IMR-90 (cell line): Measurements from ENCODE around the gene PYCR2. TPM values are rescaled to one million over a fixed set of nuclear protein-coding genes. Genes with fewer than 3 reads are reported as not detected.

ENCODE experiments used
- ATAC-seq: fragments of 200-7000 bp; cut with Tn5 transposase; 2 replicates; pipeline ENCODE4 v1.9.1; 2020; ENCODE audit warnings: low read depth, mild to moderate bottlenecking, moderate library complexity
- BruUV-seq: library from RNA; stranded (reverse); fragments of 400-500 nt; replicated peaks from 2 replicates; lab custom pipeline; 2021; lab: Mats Ljungman, UMichigan
- CTCF ChIA-PET: fragments of 300-600 bp; formaldehyde crosslinking; extraction: SDS; loops from one replicate; lab custom pipeline; 2021; ENCODE audit warnings: antibody characterized with exemption; lab: Yijun Ruan, JAX
- POLR2A ChIA-PET: fragments of 300-600 bp; sonication (Branson Sonifier 250); formaldehyde crosslinking; loops from one replicate; lab custom pipeline; 2022; ENCODE audit warnings: antibody characterized with exemption; ENCODE audit not compliant: unreplicated experiment; lab: Charles Lee
- DNase-seq: peaks from one replicate; pipeline ENCODE4 v3.0.0; 2013
- H2AFZ ChIP-seq: replicated peaks from 2 replicates; pipeline ENCODE3; 2013; ENCODE audit warnings: low read length, mild to moderate bottlenecking; ENCODE audit not compliant: poor library complexity
- H2AK5ac ChIP-seq: 2 replicates; pipeline ENCODE4 v1.6.1; 2013; ENCODE audit warnings: low read depth, low read length, inconsistent platforms
- H2AK9ac ChIP-seq: replicated peaks from 2 replicates; pipeline ENCODE3; 2013; ENCODE audit warnings: mild to moderate bottlenecking, low read depth, low read length, moderate library complexity; ENCODE audit not compliant: poor library complexity
- H2BK120ac ChIP-seq: 2 replicates; pipeline ENCODE4 v1.6.1; 2013; ENCODE audit warnings: low read depth, low read length, inconsistent platforms
- H2BK15ac ChIP-seq: 3 replicates; pipeline ENCODE4 v1.6.1; 2013; ENCODE audit warnings: low read depth, low read length, inconsistent platforms
- H2BK20ac ChIP-seq: 2 replicates; pipeline ENCODE4 v1.6.1; 2013; ENCODE audit warnings: low read depth, mild to moderate bottlenecking, inconsistent platforms, low read length, moderate library complexity
- H2BK5ac ChIP-seq: 2 replicates; pipeline ENCODE4 v1.6.1; 2013; ENCODE audit warnings: mild to moderate bottlenecking, low read depth, low read length, inconsistent platforms; ENCODE audit not compliant: poor library complexity, severe bottlenecking
- H3K14ac ChIP-seq: replicated peaks from 2 replicates; pipeline ENCODE4 v1.6.1; 2013; ENCODE audit warnings: low read depth, low read length, inconsistent platforms
- H3K18ac ChIP-seq: 2 replicates; pipeline ENCODE4 v1.6.1; 2013; ENCODE audit warnings: low read depth, low read length, control low read depth
- H3K23ac ChIP-seq: 2 replicates; pipeline ENCODE4 v1.6.1; 2013; ENCODE audit warnings: low read depth, low read length, inconsistent platforms
- H3K27ac ChIP-seq: 2 replicates; pipeline ENCODE4 v1.5.1; 2013; ENCODE audit warnings: mild to moderate bottlenecking, control low read depth, low read length; ENCODE audit not compliant: insufficient read depth
- H3K27me3 ChIP-seq: 2 replicates; pipeline ENCODE4 v1.6.1; 2013; ENCODE audit warnings: low read length; ENCODE audit not compliant: control insufficient read depth, insufficient read depth
- H3K36me3 ChIP-seq: 2 replicates; pipeline ENCODE4 v1.6.1; 2013; ENCODE audit warnings: low read length, mixed read lengths; ENCODE audit not compliant: control insufficient read depth, insufficient read depth
- H3K4ac ChIP-seq: 2 replicates; pipeline ENCODE4 v1.6.1; 2013; ENCODE audit warnings: low read depth, low read length, inconsistent platforms
- H3K4me1 ChIP-seq: 2 replicates; pipeline ENCODE4 v1.6.1; 2013; ENCODE audit warnings: low read length, mixed read lengths; ENCODE audit not compliant: control insufficient read depth, insufficient read depth
- H3K4me2 ChIP-seq: 2 replicates; pipeline ENCODE4 v1.6.1; 2013; ENCODE audit warnings: low read depth, mild to moderate bottlenecking, control low read depth, low read length, moderate library complexity
- H3K4me3 ChIP-seq: 2 replicates; pipeline ENCODE4 v1.5.1; 2013; ENCODE audit warnings: low read depth, mild to moderate bottlenecking, control low read depth, low read length, moderate library complexity; ENCODE audit not compliant: insufficient read depth
- H3K56ac ChIP-seq: 2 replicates; pipeline ENCODE4 v1.6.1; 2013; ENCODE audit warnings: low read length, inconsistent platforms; ENCODE audit not compliant: insufficient read depth; ENCODE audit errors: extremely low read depth
- H3K79me1 ChIP-seq, 2 experiments: 2 replicates each; pipeline ENCODE4 v1.6.1; 2013; ENCODE audit warnings: low read length in 2 of 2, inconsistent platforms in 1 of 2, low read depth in 1 of 2
- H3K9ac ChIP-seq: 2 replicates; pipeline ENCODE4 v1.6.1; 2013; ENCODE audit warnings: low read depth, low read length, control low read depth
- H3K9me1 ChIP-seq: 2 replicates; pipeline ENCODE4 v1.6.1; 2013; ENCODE audit warnings: low read length, inconsistent platforms; ENCODE audit not compliant: insufficient read depth
- H3K9me3 ChIP-seq: 2 replicates; pipeline ENCODE4 v1.6.1; 2013; ENCODE audit warnings: low read length; ENCODE audit not compliant: control insufficient read depth, insufficient read depth
- H4K20me1 ChIP-seq: 2 replicates; pipeline ENCODE4 v1.6.1; 2013; ENCODE audit warnings: low read length, inconsistent platforms; ENCODE audit not compliant: insufficient read depth
- H4K5ac ChIP-seq: 2 replicates; pipeline ENCODE4 v1.6.1; 2013; ENCODE audit warnings: mild to moderate bottlenecking, low read depth, low read length, control low read depth
- H4K8ac ChIP-seq, 2 experiments: 2 replicates each; pipeline ENCODE4 v1.6.1; 2013; ENCODE audit warnings: low read depth in 2 of 2, low read length in 2 of 2, control low read depth in 1 of 2, inconsistent platforms in 1 of 2
- H4K91ac ChIP-seq: 2 replicates; pipeline ENCODE4 v1.6.1; 2013; ENCODE audit warnings: low read depth, low read length, inconsistent platforms; ENCODE audit not compliant: insufficient read depth
- CEBPB ChIP-seq: IDR thresholded peaks from 2 replicates; pipeline ENCODE4 v1.6.1; 2012; ENCODE audit warnings: low read depth, low read length, improper control_type of control experiment
- CHD1 ChIP-seq: IDR thresholded peaks from 2 replicates; pipeline ENCODE4 v1.6.1; 2012; ENCODE audit warnings: low read depth, low read length, improper control_type of control experiment
- FOS ChIP-seq: fragments of 150-350 bp; IDR thresholded peaks from 2 replicates; pipeline ENCODE4 v1.6.1; 2016; ENCODE audit warnings: low read depth, low read length
- MAFK ChIP-seq: IDR thresholded peaks from 2 replicates; pipeline ENCODE4 v1.6.1; 2012; ENCODE audit warnings: low read depth, low read length, improper control_type of control experiment
- MAZ ChIP-seq: IDR thresholded peaks from 2 replicates; pipeline ENCODE4 v1.6.1; 2012; ENCODE audit warnings: low read depth, mild to moderate bottlenecking, low read length, improper control_type of control experiment, moderate library complexity, borderline replicate concordance
- MXI1 ChIP-seq: IDR thresholded peaks from 2 replicates; pipeline ENCODE4 v1.6.1; 2012; ENCODE audit warnings: low read depth, mild to moderate bottlenecking, low read length, moderate library complexity, borderline replicate concordance
- NFE2L2 ChIP-seq: fragments of 150-350 bp; IDR thresholded peaks from 2 replicates; pipeline ENCODE4 v1.6.1; 2016; ENCODE audit warnings: low read depth, mild to moderate bottlenecking, low read length
- POLR2A ChIP-seq: IDR thresholded peaks from 2 replicates; pipeline ENCODE4 v1.6.1; 2012; ENCODE audit warnings: mild to moderate bottlenecking, low read depth, low read length
- RAD21 ChIP-seq: IDR thresholded peaks from 2 replicates; pipeline ENCODE4 v1.6.1; 2012; ENCODE audit warnings: low read length, improper control_type of control experiment
- RCOR1 ChIP-seq: IDR thresholded peaks from 2 replicates; pipeline ENCODE4 v1.6.1; 2012; ENCODE audit warnings: mild to moderate bottlenecking, low read length, improper control_type of control experiment; ENCODE audit not compliant: insufficient replicate concordance
- SMC3 ChIP-seq: fragments of 150-350 bp; IDR thresholded peaks from 2 replicates; pipeline ENCODE4 v1.6.1; 2016; ENCODE audit warnings: low read depth, mild to moderate bottlenecking, antibody characterized with exemption, low read length, moderate library complexity
- WGBS, 2 experiments: methylation state at CpG; one replicate each; pipeline versions ENCODE4 v1.1.5 to v1.1.7; 2013; ENCODE audit warnings: missing lambda C conversion rate in 2 of 2; ENCODE audit not compliant: insufficient read length in 1 of 2; ENCODE audit errors: extremely low coverage in 2 of 2; 5-methylcytosine and 5-hydroxymethylcytosine counted together
- dilution Hi-C: fragments of 300-500 bp; cut with HindIII; formaldehyde crosslinking; loops from one replicate; pipeline ENCODE4 v1.14.3; 2018; ENCODE audit warnings: low sequenced_read_pairs; ENCODE audit not compliant: unreplicated experiment
- in situ Hi-C: fragments of 300-500 bp; cut with MboI; formaldehyde crosslinking; loops from 3 replicates; pipeline ENCODE4 v1.14.3; 2019; ENCODE audit warnings: low sequenced_read_pairs, inconsistent platforms, mixed read lengths
- intact Hi-C: fragments of 100-400 bp; cut with micrococcal nuclease; formaldehyde crosslinking; loops from 2 replicates; pipeline ENCODE4 v1.10.0; 2022
- polyA plus RNA-seq, 3 experiments: library from polyadenylated mRNA; depleted of rRNA; stranded (reverse); fragments of >200 nt; gene quantifications; 2 replicates each; pipeline ENCODE4 v1.2.3, GENCODE V29; 2012; ENCODE audit warnings: low replicate concordance in 1 of 3
- total RNA-seq: library from RNA; depleted of rRNA; stranded (reverse); fragments of >200 nt; gene quantifications from 2 replicates; pipeline ENCODE4 v1.2.3, GENCODE V29; 2012
- TF ChIP-seq, protein P1 (sequence below): fragments of 150-350 bp; IDR thresholded peaks from 2 replicates; pipeline ENCODE4 v1.6.1; 2017; ENCODE audit warnings: mild to moderate bottlenecking, antibody characterized with exemption, low read length, low read depth
- TF ChIP-seq, protein P2 (sequence below): fragments of 150-350 bp; IDR thresholded peaks from 2 replicates; pipeline ENCODE4 v1.6.1; 2016; ENCODE audit warnings: low read depth, mild to moderate bottlenecking, low read length, moderate library complexity, borderline replicate concordance

Gene PYCR2
- total and polyA plus RNA-seq, 2 of the 4 experiments (the other 2 are of a cell fraction) = 34.4 to 68.1 TPM

DNA sequence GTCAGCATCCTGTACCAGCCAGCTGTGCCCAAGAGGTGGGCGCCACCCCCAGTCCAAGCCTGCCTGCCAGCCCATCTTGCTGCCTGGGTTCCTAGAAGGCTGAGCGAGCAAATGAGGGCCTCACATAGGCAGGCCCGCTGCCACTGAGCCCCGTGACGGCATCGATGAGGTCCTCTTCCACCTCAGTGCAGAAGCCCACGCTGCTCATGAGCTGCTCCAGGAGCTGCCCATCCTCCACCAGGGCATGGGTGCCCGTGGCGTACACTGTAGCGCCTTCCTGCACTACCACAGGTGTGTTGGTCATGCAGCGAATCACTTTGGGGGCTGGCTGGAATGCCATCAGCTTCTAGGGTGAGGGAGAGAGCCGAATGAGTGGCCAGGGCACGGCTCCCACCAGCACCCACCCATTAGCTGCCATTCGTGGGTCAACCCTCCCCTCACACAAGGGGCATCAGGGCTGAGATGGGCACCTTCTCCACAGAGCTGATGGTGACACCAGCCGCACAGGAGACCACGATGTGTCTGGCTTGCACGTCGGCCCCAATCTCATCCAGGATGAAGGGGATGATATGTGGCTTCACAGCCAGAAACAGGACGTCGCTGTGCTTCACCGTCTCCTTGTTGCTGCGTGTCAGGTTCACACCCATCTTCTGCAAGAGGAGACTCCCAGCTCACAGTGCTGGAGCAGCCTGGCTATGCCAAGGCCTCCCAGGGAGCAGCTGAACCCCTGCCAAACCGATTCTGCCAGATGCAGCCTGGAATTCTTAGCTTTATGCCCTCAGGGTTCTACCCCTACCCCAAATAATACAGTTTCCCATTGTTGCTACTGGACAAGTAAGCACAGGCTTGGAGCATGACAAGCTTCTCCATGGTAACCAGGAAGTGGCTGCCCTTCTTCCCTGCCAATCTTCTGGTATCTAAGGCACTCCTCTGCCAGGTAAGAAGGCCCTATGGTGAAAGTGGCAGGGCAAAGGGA is 2.0 kb downstream of the PYCR2 start:
- no peak overlapping the region for H2BK120ac ChIP-seq
- ChIA-PET CTCF (interaction anchor here (0.6 kb wide), 1 partner anchor 1141 kb away, joined by 4 read pairs; no protein-coding TSS in a partner anchor), POLR2A (no interaction called here)
- H3K9me1 ChIP-seq = peaks cover 21% of the 10 kb centered on the region
- in situ Hi-C loops = no loop called here
- H2AK9ac ChIP-seq = peak overlapping the region; percentile 51
- intact Hi-C loops = loop anchor here (5.0 kb wide), 2 partner anchors 55 to 265 kb away; no protein-coding TSS in a partner anchor
- no peak for ATAC-seq
- peaks cover 6% of the 10 kb centered on the region for H4K20me1 ChIP-seq
- H3K18ac ChIP-seq = no peak overlapping the region
- no peak overlapping the region for H3K4ac ChIP-seq
- peaks cover 26% of the 10 kb centered on the region for H3K36me3 ChIP-seq
- no peak overlapping the region for H2AK5ac ChIP-seq
- H2BK20ac ChIP-seq = no peak overlapping the region
- no peak overlapping the region for H3K14ac ChIP-seq
- H3K23ac ChIP-seq = peak overlapping the region; percentile 51; the same call in 1 of the 2 replicates
- no peak overlapping the region for H2BK5ac ChIP-seq
- H3K9ac ChIP-seq = no peak overlapping the region
- H3K27ac ChIP-seq = no peak overlapping the region
- no peak overlapping the region for H4K91ac ChIP-seq
- dilution Hi-C loops = no loop called here
- no peak overlapping the region for H2BK15ac ChIP-seq
- H3K56ac ChIP-seq = no peak overlapping the region
- H4K5ac ChIP-seq = no peak overlapping the region
- H3K9me3 ChIP-seq = no peaks in the 10 kb centered on the region
- H3K4me3 ChIP-seq = no peak overlapping the region
- H2AFZ ChIP-seq = no peak overlapping the region
- BruUV-seq = no TSS peak
- peaks cover 5% of the 10 kb centered on the region; the same call in 1 of the 2 replicates for H3K4me1 ChIP-seq
- H3K79me1 ChIP-seq = peaks cover 17 to 49% of the 10 kb centered on the region in 2 experiments
- DNase-seq = no peak
- H3K4me2 ChIP-seq = no peak overlapping the region
- no peak overlapping the region for H4K8ac ChIP-seq
- H3K27me3 ChIP-seq = no peaks in the 10 kb centered on the region
- WGBS, 2 experiments = 100% methylated on average over 2 of the region's 23 CpGs; no CpG with 5 or more reads in 1 of the 2 experiments
- TF ChIP-seq, protein P1, sequence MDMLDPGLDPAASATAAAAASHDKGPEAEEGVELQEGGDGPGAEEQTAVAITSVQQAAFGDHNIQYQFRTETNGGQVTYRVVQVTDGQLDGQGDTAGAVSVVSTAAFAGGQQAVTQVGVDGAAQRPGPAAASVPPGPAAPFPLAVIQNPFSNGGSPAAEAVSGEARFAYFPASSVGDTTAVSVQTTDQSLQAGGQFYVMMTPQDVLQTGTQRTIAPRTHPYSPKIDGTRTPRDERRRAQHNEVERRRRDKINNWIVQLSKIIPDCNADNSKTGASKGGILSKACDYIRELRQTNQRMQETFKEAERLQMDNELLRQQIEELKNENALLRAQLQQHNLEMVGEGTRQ = no peak
- no peak for TF ChIP-seq MAZ
- TF ChIP-seq RAD21 = no peak
- no peak for TF ChIP-seq RCOR1
- no peak for TF ChIP-seq CEBPB
- TF ChIP-seq NFE2L2 = no peak
- TF ChIP-seq MXI1 = no peak
- TF ChIP-seq FOS = no peak
- no peak for TF ChIP-seq MAFK
- TF ChIP-seq POLR2A = no peak
- no peak for TF ChIP-seq SMC3
- TF ChIP-seq, protein P2, sequence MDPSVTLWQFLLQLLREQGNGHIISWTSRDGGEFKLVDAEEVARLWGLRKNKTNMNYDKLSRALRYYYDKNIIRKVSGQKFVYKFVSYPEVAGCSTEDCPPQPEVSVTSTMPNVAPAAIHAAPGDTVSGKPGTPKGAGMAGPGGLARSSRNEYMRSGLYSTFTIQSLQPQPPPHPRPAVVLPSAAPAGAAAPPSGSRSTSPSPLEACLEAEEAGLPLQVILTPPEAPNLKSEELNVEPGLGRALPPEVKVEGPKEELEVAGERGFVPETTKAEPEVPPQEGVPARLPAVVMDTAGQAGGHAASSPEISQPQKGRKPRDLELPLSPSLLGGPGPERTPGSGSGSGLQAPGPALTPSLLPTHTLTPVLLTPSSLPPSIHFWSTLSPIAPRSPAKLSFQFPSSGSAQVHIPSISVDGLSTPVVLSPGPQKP = no peak
- TF ChIP-seq CHD1 = no peak
